AG08396 (cell line): ENCODE results near the gene DENND1B.
A peak's percentile ranks its signal among the peaks of the same experiment; 100 is the strongest.
"Not testable (repeated sequence)": the region's sequence is repeated elsewhere in the genome, so short reads cannot be mapped to it uniquely, and the experiment has no call there.

Experiments
- DNase-seq: peaks from one replicate; pipeline ENCODE4 v3.0.0; 2012; ENCODE audit warnings: low spot score, mixed read lengths

Gene DENND1B

GRCh38 chr1:197632651-197633050 is 142.6 kb downstream of the DENND1B start:
- no peak for DNase-seq

GRCh38 chr1:197632005-197632404 is 143.3 kb downstream of the DENND1B start:
- DNase-seq = no peak

DNA sequence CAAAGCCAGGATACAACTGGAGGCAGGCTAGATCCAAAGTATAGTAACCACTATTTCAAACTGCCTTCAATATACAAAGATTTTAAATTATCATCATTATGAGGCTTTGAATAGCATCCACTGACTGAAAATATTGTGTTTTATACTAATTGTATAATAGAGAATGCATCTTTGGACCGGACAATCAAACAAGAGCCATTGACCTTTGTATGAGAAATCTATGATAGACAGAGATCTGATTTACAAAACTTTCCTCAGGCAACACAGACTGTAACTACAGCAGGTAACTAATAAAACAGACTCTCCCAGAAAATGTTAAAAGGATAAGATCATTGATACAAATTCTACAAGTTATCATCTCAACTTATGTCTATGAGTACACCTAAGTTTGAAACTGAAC is 152.9 kb downstream of the DENND1B start:
- DNase-seq = no peak

- DNase-seq = no peak
Observed at GRCh38 chr1:197621761-197622160, 153.5 kb downstream of the DENND1B start.

- no peak for DNase-seq
Observed at GRCh38 chr1:197620714-197621163, 154.5 kb downstream of the DENND1B start.

DNA sequence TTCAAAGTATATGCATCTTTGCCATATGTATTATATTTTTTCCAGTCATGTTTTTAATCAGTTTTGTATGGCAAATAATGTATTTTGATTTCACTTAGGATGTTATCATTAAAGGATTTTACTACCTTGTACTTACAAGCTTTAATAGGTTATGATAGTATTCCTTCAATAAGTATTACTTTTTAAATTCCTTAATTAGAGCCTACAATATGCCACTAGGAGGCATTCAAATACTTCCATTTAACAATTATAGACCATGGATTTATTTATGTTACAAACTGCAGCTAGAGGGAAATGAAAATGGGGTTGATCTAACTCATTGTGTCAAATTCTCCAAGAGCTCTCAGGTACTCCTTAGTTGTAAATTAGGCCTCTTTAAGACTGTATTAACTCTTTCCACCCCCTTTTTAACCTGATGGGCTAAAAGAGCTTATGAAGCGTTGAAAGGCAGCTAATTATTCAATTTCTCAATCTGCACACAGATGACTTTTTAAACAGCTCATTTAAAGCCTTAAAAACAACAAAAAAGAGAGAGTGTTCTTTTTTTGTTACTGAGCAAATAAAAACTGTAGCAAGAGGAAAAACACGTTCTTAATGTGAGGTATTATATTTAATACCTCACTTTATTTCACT is 156.2 kb downstream of the DENND1B start:
- no peak for DNase-seq

- no peak for DNase-seq
Observed at GRCh38 chr1:197618061-197618460, 157.2 kb downstream of the DENND1B start.

DNA sequence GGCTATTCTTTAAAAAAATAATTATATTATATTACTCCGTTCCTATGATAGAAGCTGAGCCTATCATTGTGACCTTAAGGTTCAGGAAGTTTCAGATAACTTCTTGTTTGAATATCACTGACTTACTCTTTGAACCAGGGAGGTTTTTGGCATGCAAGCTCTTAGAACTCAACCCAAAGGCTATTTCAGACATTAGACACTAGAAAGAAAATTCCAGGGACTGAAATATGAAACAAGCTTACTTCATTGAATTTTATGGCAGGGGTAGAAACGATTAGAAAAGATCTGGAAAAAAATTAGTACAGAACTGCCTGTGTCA is 159.6 kb downstream of the DENND1B start:
- no peak for DNase-seq

DNA sequence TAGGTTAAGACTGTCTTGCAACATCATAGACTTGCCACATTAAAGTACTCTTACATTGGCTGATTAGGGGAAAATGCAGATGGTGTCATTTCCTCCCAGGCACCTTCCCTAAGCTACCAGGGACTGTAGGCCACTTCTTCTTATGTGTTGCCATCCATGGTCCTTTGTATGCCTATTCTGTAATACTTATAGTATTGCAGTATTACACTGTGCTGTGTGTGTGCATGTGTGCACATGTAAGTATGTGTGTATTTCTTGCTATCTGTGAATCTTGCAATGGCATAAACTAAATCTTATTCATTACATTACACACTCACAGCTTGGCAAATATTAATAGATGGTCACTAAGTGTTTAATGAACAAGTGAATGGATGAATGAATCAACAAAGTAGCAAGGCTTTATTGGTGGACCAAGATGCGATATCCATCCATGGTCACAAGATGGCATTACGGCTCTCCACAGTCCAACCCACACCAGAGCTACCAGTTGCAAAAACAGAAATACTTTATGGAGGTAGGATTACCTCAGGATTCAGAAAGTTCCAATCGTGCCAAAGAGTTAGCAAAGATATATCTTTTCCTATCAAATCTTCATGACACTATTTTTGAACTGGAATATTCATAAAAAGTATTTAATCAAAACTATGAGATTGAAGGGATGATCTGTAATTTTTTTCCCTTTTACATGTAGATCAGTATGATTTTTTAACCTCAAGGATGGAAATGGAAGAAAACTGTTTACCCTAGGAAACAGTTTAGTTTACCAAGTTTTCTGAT is 160.2 kb downstream of the DENND1B start:
- DNase-seq = peak; percentile 14

GRCh38 chr1:197606168-197606845 is 169.0 kb downstream of the DENND1B start:
- DNase-seq = no peak

DNA sequence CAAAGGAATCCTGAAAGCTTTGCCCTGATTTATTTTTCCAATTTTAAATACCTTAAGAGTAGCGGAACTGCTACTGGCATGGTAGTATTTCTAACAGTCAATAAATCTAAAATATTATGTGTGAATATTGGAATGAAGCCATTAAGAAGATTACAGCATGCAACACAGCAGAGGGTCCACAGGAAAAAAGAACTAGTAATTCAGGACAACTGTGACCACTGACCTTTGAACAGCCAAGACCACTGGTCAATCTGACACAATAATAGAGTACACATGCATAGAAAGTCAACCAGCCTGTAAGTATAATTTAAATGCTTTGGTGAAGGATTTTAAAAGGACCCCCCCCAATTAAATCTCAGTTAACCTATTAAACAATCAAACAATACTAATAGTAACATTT is 171.0 kb downstream of the DENND1B start:
- DNase-seq = no peak

- DNase-seq = no peak
Observed at GRCh38 chr1:197600751-197601150, 174.5 kb downstream of the DENND1B start.

GRCh38 chr1:197599789-197600188 is 175.5 kb downstream of the DENND1B start:
- no peak for DNase-seq

DNA sequence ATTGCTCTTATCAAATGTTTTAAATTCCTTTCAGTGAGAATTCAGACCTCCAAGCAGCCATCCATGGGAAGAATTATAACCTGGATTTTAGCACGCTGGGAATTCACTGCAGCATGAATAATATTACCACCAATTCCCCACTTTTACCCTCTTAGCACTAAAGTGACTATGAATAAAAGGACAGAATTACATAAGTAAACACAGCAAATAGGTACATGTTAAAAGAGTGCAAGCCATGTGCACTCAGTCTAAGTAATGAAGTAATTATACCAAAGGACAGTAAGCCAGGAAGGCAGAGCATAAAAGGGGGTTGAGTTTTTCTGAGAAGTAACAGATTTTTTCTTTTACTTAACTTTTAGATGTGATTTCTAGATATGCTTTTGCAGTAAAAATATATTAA is 176.3 kb downstream of the DENND1B start:
- no peak for DNase-seq

DNA sequence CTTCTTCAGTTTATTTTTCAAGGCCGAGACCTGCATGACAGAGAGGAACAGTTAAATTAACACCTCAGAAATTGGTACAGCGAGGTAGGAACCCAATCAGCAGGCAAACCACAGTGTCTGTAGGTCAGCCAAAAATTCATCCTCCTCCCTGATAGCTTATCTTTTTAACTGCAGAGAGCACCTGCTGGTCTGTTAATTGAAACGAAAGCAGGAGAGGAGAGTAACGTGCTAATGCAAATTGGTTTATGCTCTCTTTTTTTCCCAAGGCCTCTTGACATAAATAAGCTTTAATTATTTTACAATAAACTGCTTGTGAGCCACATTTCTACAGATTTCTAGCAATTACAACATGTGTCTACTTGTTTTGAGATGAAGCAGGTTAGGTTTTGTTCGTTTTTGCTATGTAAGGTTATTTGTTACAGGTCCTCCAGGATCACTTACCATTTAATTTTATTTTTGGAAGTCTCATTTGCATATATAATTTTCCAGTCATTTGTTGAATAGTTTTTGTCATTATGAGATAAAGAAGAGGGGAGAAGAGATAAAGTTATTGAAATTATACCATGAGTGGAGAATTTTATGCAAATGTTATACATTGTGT is 179.9 kb downstream of the DENND1B start:
- DNase-seq = no peak

DNA sequence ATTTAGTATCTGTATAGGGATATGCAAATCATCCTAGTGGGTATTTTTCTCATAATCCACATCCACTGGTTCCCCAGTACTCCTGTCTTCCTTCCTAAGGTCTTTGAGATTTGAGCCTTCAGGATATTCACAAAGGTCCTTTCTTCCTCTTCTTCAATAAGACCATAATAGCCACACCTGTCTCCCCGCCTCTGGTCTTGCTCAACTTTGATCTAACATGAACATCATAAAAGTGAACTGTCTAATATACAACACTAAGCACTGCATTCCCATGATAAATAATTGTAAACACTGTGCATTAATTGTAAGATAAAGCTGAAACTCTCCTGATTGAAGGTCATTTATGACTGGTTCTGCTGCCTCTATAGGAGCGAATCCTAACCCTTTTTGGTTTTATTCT is 184.6 kb downstream of the DENND1B start:
- DNase-seq = no peak

- no peak for DNase-seq
Observed at GRCh38 chr1:197585809-197586208, 189.5 kb downstream of the DENND1B start.

DNA sequence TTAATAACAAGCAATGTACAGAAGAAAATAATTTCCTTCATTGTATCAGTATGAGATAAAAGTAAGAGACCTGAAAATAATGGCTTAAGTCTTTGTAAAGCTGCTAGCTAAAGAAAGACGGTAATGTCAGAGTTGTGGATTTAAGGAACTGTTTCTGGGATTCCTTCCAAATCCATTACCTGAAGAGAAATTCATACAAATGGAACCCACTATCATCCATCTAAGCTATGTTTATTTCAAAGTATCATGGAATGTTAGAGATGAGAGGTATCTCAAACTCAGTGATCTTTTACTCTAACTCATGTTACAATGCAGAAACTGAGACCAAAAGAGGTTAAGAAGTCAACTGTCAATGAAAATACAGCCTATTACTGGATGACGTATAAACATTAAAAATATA is 197.7 kb downstream of the DENND1B start:
- no peak for DNase-seq

- not testable (repeated sequence) for DNase-seq
Observed at GRCh38 chr1:197575531-197575930, 199.7 kb downstream of the DENND1B start.

DNA sequence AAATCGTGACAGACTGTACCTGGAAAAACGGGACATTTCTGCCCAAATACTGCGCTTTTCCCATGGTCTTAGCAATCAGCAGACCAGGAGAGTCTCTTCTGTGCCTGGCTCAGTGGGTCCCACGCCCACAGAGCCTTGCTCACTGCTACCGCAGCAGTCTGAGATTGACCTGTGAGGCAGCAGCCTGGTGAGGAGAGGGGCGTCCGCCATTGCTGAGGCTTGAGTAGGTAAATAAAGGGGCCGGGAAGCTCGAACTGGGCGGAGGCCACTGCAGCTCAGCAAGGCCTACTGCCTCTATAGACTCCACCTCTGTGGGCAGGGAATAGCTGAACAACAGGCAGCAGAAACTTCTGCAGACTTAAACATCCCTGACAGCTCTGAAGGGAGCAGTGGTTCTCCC is 203.1 kb downstream of the DENND1B start:
- no peak for DNase-seq

GRCh38 chr1:197567442-197567841 is 207.8 kb downstream of the DENND1B start:
- DNase-seq = no peak

GRCh38 chr1:197561041-197561440 is 214.2 kb downstream of the DENND1B start:
- no peak for DNase-seq

DNA sequence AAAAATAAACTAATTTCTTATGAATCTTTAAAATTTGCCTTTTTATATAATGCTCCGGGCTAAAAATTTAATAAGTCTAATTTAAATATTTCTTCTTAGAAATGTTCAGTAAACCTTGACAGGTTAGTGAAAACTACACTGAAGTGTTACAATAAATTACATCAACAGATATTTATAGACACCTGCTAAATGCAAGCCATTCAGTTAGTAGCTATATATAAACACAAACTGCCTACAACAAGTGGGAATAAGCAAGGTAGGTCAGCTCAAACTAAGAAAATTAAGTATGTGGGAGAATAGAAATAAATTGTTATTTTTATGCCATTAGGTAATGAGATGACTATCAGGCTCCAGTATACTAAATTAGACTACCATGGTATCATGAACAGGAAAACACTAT is 215.6 kb downstream of the DENND1B start:
- DNase-seq = no peak
